HG02571 (cell line): ENCODE data around the gene ASCC3.
"Not testable (repeated sequence)": the region's sequence is repeated elsewhere in the genome, so short reads cannot be mapped to it uniquely, and the experiment has no call there.

Experiments used
- ATAC-seq: cut with Tn5 transposase; IDR thresholded peaks from one replicate; pipeline ENCODE4 v1.9.1; 2021; ENCODE audit warnings: mild to moderate bottlenecking, moderate library complexity; ENCODE audit not compliant: unreplicated experiment

ASCC3 gene

DNA sequence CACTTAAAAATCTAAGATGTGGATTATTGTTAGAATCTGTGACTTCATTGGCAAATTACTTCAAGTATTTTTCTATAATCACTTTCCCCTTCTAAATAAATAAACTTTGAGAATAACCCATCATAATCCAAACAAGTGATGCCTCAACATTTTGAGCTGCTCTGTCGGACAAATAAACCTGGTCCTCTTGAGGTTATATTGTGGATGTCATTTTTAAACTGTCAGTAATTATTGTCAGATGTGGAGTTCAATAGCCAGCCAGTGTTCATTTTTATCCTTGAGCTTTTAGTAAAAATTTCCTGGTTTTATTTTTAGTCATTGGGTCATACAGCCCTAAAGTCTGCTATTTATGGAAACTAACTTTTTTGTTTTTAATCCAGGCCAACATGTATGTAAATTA, 9.5 kb upstream of the ASCC3 start:
- ATAC-seq, result not testable (repeated sequence)

DNA sequence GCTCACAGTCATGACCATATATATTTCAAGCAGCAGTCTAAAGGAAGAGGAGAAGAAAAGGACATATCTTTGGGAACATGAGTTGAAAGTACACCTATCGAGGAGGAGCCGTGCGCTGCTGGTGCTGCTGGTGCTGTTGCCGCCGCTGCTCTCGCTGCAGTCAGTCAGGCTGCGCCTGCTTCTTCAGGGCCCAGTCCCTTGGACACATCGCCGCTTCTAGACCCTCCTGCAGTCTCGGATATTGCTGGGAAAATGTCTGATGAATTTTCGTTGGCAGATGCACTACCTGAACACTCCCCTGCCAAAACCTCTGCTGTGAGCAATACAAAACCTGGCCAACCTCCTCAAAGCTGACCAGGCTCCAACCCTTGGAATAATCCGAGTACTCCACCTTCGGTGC, 8.2 kb upstream of the ASCC3 start:
- ATAC-seq, result no peak

DNA sequence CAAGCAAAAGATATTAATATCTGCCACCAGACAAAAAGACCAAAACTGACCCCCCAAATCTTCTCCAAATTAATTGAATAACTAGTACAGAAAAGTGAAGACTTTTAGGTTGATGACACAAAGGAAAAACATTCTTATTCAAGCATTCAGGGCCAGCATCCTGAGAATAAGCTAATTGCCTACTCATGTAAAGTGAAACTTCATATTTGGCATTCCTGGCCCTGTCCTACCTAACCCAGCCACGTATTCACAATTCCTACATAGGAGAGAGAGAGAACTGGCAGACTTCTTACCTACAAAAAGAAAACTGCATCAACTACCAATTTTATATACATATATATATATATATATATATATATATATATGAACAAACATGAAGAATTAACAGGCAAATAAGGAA, 4.9 kb upstream of the ASCC3 start:
- ATAC-seq, result no peak

- no peak for ATAC-seq
Observed at GRCh38 chr6:100883347-100883746, 2.2 kb upstream of the ASCC3 start.

DNA sequence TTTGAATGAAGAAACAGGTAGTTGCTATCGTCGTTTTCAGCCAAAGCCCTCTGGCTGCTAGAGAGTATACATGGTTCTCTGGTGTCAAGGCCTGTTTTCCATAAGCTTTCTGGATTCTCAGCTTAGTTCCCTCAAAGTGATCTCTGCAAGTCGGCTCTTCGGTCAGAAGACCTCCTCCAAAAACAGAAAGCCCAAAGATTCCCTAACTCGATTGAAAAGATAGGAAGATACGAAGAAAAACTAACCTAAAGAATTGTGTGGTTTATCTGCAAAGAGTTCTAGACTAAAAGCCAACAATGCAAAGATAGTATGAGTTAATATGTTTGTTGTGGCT, 545 bp upstream of the ASCC3 start:
- ATAC-seq, result no peak

GRCh38 chr6:100880149-100880852, 828 bp downstream of the ASCC3 start:
- no peak for ATAC-seq

DNA sequence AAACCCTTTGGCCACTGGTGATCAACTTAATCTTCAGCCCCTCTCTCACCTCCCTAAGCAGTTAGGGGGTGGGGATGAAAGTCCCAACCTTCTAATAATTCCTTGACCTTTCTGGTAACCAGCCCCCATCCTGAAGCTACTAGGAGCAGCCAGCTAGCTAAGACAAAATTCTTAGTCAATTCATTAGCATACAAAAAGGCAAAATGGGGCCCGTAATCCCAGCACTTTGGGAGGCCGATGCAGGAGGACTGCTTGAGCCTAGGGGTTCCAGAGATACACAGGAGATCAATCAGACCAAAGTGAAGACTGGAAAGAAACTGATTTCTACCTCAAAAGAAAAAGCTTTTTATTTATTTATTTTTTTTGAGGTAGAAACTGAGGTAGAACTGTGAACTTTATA, 1.8 kb downstream of the ASCC3 start:
- ATAC-seq, result no peak

- no peak for ATAC-seq
Observed at GRCh38 chr6:100877851-100878250, 3.3 kb downstream of the ASCC3 start.

DNA sequence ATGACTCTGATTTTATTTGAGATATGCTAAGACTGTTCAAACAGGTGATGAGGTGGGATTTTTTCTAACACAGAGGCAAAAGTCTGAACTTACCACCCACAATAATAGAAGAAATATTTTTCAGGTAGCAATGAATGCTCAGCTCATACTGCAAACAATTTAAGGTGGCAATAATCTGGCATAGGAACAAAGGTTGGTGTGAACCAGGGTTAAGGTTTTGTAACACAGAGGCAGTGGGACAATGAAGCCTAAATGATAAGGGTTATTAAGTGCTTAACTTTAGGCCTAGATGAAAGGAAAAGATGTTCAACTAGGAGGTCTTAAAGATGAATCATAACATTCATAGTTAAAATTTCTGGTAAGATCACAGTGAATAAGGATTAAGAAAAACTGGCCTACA, 4.9 kb downstream of the ASCC3 start:
- ATAC-seq, result no peak

DNA sequence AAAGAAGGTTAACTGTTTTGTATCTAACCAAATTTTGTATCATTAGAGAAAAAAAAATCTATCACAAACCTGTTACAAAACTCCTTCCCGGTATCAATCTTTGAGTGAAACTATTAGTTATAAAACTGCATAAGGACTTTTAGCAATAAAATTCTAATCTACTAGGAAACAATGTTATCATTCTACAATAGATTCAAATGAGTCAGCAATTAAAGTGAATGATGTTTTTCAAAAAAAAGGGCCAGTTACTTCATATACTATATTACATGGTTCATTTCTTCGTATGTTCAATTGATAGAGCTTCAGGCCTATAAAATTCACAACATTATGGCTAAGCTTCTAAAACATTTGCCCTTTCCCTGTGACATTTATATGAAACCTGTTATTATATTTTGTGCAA, 15.6 kb downstream of the ASCC3 start:
- ATAC-seq, result no peak

DNA sequence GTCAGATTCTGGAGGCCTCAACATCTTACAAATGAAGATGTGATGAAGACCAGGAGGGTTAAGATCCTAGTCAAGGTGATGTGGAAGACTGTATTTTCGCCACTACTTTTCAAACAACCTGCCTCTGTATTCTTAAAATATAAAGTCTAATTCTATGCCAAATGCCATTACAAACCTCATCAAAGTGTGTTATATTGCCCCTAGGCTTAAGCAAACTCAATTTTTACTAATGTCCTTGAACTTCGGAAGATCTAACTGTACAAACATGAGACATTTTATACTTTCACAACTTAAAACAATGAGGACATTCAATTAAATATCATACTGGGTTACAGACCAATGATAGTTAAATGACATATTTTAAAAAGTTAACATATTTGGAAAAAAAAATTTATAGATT, 19.1 kb downstream of the ASCC3 start:
- ATAC-seq, result no peak

- ATAC-seq, result no peak
Observed at GRCh38 chr6:100856146-100856545, 25.0 kb downstream of the ASCC3 start.

GRCh38 chr6:100851819-100852218, 29.3 kb downstream of the ASCC3 start:
- no peak for ATAC-seq

GRCh38 chr6:100850174-100850573, 31.0 kb downstream of the ASCC3 start:
- no peak for ATAC-seq

DNA sequence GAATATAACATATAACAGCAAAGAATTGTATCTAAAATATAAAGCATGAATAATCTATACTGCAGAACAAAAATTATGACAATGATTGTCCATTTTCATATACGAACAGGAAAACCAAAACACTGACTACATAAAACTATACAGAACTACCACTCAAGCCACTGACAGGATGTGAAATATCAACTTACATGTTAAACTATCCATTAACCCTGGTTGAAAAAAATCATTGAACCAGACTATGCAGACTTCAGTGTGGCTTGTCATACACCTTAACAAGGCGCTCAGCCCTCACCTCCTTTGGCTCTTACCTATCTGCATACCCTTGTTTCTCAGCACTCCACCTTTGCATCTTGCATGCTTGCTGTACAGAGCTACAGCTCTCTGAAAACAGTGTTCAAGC, 34.9 kb downstream of the ASCC3 start:
- no peak for ATAC-seq

DNA sequence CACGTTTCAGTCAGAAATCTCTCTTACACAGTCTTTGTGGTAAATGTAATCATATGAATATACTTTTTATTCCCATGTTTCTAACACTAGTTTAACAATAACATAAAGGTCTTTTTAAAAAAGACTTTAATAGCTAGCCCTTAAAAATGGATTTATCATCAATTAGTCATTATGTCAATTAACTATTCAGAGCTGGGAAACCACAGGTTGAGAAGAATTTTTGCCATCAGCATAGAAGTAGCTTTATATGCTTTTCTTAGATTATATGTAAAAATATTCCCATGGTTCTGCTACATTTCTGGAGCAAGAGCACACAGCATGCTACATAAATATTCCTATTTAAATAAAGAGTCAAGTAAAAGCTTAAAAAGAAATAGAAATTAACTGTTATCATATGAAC, 35.5 kb downstream of the ASCC3 start:
- no peak for ATAC-seq

GRCh38 chr6:100839419-100839818, 41.7 kb downstream of the ASCC3 start:
- ATAC-seq, result no peak

DNA sequence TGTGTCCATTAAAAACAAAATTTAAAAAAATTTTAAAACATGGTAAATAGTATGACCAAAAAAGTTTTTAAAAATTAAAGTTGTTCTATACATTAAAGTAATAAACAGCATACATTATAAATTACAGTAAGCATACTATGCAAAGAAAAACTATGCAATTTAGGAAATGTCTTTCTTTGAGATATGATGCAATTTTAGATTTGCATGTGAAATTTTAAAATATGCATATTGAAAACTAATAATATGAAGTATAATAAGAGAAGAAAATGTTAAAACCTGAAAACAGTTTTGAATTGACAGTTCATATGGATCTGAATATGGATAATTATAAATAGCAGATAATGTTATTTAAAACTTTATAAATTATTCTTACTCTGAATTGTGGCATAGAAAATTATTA, 43.1 kb downstream of the ASCC3 start:
- ATAC-seq, result no peak

DNA sequence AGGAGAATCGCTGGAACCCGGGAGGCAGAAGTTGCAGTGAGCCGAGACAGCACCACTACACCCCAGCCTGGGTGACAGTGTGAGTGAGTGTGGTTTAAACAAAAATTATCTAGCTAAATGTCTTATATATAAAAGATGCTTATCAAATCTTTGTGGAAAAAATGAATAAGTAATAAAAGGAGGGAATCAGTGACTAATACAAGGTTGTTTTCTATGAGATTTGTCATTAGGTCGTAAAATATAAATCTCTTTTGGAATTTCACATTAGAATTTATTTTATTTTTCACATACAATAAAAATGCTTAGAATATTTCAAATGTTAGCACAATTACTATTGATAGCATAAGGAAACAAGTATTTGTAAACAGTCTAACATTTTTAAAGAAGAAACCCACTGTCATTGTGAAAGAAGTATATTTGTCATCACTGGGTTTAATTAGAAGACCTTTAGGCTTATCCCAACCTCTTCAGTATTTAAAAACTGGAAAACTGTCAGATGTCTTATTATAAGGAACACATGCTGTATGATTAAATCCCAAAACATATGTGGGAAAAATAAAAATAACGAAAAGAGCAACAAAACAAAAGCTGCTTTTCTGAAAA, 47.1 kb downstream of the ASCC3 start:
- ATAC-seq, result no peak

DNA sequence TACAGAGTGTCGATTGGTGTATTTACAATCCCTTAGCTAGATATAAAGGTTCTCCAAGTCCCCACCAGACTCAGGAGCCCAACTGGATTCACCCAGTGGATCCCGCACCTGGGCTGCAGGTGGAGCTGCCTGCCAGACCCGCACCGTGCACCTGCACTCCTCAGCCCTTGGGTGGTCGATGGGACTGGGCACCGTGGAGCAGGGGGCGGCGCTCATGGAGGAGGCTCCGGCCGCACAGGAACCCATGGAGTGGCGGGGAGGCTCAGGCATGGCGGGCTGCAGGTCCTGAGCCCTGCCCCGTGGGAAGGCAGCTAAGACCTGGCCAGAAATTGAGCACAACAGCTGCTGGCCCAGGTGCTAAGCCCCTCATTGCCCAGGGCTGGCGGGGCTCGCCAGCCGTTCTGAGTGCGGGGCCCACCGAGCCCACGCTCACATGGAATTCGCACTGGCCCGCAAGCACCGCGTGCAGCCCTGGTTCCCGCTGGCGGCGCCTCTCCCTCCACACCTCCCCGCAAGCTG, 52.0 kb downstream of the ASCC3 start:
- ATAC-seq, result not testable (repeated sequence)

DNA sequence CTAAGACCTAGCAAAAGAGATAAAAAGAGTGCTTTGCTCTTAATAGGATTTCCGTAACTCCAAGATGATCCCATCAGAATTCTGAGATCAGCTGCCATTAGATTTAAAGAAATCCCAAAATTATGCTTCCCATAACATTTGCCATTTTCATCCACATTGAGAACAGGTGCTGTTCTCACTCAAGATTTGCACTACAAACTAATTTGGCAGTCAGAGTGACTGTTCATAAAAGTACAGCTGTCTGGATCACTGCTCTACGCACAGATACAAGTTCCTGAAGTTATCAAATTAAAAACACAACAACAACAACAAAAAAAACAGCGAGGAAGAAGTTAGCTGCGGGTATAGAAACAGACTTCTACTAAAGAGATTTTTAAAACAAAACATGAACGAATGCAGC, 58.1 kb downstream of the ASCC3 start:
- no peak for ATAC-seq

DNA sequence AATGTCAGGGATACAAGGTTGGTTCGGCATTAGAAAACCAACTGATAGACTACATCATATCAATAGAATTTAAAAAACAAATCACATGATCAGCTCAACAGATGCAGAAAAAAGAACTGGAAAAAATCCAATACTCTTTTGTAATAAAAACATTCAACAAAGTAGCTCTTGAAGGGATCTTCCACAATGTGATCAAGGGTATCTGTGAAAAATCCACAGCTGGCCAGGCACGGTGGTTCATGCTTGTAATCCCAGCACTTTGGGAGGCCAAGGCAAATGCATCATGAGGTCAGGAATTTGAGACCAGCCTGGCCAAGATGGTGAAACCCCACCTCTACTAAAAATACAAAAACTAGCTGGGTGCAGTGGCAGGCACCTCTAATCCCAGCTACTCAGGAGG, 63.1 kb downstream of the ASCC3 start:
- ATAC-seq, result no peak

DNA sequence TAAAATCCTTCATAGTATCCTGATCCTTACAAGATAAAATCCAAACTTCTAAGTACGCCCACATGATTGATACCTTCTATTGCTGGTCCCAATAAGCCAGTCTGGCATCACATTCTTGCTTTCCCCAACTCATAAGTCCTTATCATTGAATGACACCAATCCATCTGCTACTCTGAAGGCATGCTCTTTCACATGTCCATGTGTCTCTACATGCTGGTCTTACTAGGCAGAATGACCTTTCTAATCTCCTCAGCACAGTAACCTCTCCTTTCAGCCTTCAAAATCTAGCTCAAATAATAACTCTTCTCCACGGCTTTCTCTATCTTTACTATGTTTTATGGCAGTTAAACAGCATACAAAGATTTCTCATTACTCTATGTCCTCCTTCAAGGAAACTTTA, 71.1 kb downstream of the ASCC3 start:
- ATAC-seq, result no peak
